Limb (tissue), 2 donors: ENCODE results near the gene PDCD4.
A peak's percentile ranks its signal among the peaks of the same experiment; 100 is the strongest.
"Not testable (repeated sequence)": the region's sequence is repeated elsewhere in the genome, so short reads cannot be mapped to it uniquely, and the experiment has no call there.

Experiments
- DNase-seq, 2 donors: peaks; one replicate each; pipeline ENCODE4 v3.0.0-alpha.2; 2016; ENCODE audit errors: extremely low spot score in 2 of 2

PDCD4 gene

DNA sequence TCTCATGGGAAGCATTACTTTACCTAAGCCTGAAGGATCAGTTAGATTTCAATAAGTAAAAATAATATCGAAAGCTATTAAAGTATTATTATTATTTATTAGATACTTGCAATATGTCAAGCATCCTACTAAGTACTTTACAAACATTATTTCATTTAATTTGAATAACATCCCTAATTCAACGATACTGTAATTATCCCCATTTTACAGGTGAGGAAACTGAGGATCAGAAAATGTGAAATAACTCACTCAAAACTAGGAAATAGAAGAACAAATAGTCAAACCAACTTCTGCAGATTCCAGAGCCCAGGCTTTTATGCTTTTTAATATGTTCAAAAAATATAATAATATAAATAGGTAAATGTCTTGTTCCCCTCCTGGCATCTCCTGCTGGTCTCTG, 10.3 kb upstream of the PDCD4 start:
- DNase-seq, result no peak

DNA sequence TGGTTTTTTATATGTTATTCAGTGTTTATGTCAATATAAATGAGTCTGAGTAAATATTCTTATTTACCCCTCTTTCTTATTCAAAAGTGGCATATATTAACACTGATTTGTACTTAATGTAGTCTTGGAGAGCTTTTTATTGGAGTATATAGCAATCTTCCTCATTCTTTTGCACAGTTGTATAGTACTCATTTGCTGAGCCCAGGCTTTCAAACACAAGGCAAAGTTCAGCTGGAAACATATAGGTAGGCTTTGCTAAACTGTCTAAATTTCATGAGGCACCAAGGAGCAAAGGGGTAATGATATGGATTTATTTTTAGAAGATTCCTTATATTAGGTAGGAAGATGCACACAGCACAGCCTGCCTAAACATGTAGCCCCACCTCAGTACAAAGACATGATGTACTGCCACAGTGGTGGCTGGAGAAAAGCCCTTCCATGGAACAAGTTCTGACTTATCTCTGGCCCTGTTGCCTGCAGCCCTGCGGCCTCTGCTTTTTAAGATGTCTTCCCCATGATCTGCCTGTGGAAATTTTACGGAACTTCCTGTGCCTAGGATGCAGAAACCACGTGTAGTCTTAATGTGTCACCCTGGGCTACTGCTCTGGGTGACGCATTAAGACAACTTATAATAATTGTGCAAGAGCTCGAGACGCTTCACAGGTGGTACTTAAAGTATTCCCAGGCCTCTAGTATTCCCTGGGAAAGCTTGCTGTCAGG, 9.6 kb upstream of the PDCD4 start:
- no peak for DNase-seq

DNA sequence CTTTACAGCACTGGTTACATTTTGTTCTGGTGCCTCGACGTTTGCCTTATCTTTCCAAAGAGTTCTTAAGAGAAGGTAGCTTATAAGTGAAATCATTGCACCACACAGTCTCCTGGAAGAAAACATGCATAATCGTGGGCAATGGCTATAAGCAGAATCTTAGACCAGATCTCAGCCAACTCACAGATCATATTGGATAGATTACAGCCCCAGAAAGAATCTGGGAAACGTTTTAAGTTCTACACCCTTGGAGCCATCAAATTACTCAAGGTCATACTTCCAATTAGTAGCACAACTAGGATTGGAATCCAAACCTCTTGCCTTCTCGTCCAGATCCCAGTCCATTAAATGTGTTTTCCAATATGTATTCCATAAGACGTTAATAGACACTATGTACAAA, 8.8 kb upstream of the PDCD4 start:
- DNase-seq, result no peak

- no peak for DNase-seq
Observed at GRCh38 chr10:110863361-110863760, 8.4 kb upstream of the PDCD4 start.

GRCh38 chr10:110863956-110864355, 7.8 kb upstream of the PDCD4 start:
- DNase-seq, result no peak

DNA sequence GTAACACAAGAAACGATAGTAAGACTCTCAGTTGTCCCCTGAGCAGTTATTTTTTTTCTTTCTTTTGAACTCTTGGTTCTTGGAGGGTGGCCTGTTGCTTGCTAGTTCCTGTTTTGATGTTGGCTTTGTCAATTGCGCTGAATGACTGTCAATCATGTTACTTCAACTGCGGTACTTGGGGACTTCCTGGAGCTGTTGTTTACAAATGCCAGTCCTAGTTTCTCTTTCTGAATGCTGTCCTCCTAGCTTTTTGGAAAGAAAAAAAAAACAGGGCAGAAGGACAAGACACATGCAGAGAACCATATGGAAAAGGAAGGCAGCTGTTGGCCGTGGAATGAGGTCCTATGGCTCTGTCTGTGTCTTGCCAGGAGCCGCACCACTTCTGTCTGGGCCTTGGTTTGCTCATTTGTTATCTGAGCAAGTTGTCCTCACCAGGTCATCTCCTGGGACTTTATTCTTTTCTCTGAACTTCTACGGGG, 7.0 kb upstream of the PDCD4 start:
- DNase-seq, result no peak

DNA sequence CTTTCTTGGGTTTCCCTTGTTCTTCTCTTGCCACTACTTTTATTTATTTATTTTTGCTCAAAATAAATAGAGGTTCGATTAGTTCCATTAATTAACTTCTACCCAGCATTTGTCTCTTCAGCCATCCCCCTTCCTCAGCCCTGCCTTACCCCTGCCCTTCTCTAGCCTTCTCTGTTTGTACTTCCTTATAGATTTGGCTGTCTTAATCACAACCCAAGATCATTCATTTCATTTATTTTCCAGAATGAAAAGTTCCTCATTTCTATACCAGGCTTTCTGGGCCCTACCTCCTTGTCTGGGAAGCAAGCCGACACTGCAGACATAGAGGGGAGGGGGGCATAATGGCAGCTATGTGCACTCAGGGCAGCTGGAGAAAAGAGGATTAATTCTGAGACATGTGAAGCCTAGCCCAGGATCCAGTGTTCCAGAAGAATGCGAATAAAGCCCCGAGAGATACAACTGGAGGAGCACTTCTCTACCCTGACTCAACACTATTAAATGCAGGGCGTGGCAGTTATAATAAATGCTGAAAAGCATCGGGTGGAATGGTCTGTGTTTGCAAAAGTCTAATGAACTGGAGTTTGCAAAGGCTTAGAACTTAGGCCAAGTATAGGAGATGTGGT, 6.4 kb upstream of the PDCD4 start:
- DNase-seq, result peak in 1 of 2 donors; percentile 87

- no peak for DNase-seq
Observed at GRCh38 chr10:110865809-110866482, 5.8 kb upstream of the PDCD4 start.

GRCh38 chr10:110867011-110867806, 4.5 kb upstream of the PDCD4 start:
- not testable (repeated sequence) for DNase-seq

GRCh38 chr10:110867807-110868465, 3.8 kb upstream of the PDCD4 start:
- no peak for DNase-seq

- DNase-seq, result no peak
Observed at GRCh38 chr10:110868981-110869380, 2.7 kb upstream of the PDCD4 start.

DNA sequence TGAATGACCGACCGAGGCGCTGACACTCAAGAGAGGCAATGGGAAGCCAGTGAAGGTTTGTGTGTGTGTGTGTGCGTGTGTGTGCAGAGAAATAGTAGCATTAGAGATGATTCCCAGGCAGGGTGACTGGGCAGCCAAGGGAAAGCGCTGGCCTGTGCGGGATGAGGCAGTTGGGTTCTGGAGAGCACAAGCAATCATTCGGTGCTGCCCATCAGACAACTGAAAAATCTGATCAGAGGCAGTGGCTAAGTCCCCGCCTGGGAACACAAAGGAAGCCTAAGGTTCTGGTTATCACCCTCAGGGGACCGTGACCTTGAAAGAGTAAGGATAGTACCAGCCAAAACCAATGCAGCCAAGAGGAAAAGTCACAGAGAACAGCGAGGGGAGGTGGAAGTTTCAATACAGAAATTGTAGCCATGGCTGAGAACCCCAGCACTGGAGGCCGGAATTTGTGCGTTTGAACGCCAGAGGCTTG, 868 bp upstream of the PDCD4 start:
- peak in 1 of 2 donors; percentile 55 for DNase-seq

- DNase-seq, result peak; percentile 84 to 91
Observed at GRCh38 chr10:110872145-110872983, 636 bp downstream of the PDCD4 start.

DNA sequence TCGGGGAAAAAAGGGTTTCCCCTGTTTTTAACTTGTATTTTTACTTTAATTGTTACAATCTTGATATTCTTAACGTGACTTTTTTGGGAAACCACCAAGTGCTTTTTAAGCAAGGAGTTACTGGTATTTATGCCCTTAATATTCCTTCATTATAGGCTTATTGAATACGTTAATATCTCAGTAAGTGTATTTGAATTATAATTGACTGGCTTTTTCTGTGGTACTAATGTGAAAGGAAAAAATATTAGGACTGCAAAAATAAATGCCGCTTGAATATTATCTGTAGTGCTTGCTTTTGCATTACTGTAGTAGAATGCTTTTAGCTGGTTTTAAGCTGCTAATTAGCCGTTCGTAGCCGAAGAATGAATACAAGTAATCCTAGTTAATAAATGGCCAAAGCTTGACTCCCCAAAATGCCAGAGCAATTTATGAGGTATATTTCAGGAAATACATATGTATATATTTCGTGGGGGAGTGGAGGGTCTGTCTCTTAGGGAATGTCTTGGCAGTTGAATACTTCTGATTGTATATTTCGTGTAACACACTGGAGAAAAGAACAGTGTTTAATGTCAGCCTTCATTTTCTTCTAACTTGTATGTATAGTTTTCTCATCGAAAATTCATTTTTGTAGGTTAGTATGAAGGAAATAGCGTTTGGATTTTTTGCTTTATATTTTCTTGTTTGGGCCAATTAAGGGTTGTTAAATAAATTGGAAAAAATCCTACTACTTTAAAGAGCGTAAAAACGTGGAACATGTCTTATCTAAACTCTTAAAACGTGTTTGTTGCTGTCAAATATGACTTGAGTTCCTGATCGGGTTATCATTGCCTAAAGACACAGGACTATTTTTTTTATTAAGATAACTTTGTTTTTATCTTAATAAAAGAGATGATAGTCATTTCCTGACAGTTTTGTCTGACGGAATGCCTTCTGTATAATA, 1.5 kb downstream of the PDCD4 start:
- no peak for DNase-seq

- no peak for DNase-seq
Observed at GRCh38 chr10:110873951-110874350, 2.2 kb downstream of the PDCD4 start.

DNA sequence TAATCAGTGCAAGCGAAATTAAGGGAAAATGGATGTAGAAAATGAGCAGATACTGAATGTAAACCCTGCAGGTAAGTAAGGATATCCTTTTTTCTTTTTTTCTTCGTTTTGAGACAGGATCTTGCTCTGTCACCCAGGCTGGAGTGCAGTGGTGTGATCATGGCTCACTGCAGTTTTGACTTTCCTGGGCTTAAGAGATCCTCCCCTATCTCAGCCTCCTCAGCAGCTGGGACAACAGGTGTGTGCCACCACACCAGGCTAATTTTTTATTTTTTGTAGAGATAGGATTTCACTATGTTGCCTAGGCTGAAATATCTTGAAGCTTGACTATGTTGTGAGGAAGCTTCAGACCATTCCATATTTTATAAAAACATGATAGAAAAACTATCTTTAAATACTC, 4.3 kb downstream of the PDCD4 start:
- DNase-seq, result no peak

- no peak for DNase-seq
Observed at GRCh38 chr10:110876788-110877187, 5.1 kb downstream of the PDCD4 start.

DNA sequence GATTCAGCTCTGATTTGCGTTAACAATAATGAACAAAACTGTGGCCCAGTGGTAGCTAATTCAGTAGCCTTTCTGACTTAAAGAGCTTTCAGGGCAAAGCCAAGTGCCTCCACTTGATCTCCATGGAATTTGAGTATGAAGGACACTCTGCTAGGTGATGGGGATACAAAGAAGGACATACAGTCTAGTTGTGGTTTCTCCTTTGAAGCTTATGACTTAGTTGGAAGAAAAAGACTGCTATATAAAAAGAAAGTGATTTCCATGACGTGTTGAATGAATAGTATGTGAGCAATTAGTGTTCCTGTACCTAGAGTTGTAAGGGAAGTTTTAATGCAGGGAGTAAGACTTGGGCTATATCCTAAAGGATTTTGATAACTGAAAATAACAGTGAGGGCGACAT, 8.3 kb downstream of the PDCD4 start:
- DNase-seq, result no peak

DNA sequence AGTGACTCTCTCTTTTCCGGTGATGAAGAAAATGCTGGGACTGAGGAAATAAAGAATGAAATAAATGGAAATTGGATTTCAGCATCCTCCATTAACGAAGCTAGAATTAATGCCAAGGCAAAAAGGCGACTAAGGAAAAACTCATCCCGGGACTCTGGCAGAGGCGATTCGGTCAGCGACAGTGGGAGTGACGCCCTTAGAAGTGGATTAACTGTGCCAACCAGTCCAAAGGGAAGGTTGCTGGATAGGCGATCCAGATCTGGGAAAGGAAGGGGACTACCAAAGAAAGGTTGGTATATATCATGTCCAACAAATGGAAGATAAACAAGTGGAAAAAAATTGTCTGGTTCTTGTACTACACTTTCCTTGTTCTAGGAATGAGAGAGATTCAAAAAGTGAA, 9.5 kb downstream of the PDCD4 start:
- no peak for DNase-seq
